Endothelial cell of umbilical vein (primary cell): ENCODE measurements around the gene ZNF740. TPM values are rescaled to one million over a fixed set of nuclear protein-coding genes. Genes with fewer than 3 reads are reported as not detected.

Experiments used
- BruUV-seq: library from RNA; stranded (reverse); fragments of 400-500 nt; replicated peaks from 2 replicates; lab custom pipeline; 2021; lab: Mats Ljungman, UMichigan
- CTCF ChIA-PET: fragments of 300-600, 350-600 bp; sonication (Branson Sonifier 250); formaldehyde crosslinking; loops from one replicate; lab custom pipeline; 2021; ENCODE audit warnings: antibody characterized with exemption, inconsistent platforms; lab: Charles Lee
- POLR2A ChIA-PET: fragments of 300-600, 350-600 bp; sonication (Branson Sonifier 250); formaldehyde crosslinking; loops from one replicate; lab custom pipeline; 2021; ENCODE audit warnings: antibody characterized with exemption, inconsistent platforms; lab: Charles Lee
- DNase-seq: peaks from one replicate; pipeline ENCODE4 v3.0.0-alpha.2; 2011; ENCODE audit warnings: low read depth, low spot score
- FAIRE-seq: peaks from 2 replicates; lab custom pipeline; 2011; peaks lifted over from hg19 to GRCh38; lab: Jason Lieb, UNC
- H2AFZ ChIP-seq: 2 replicates; pipeline ENCODE4 v1.6.0; 2012; ENCODE audit warnings: low read depth, low read length, control low read depth, inconsistent platforms
- H3K27ac ChIP-seq: 2 replicates; pipeline ENCODE4 v1.5.1; 2011; ENCODE audit warnings: low read depth, mild to moderate bottlenecking, control low read depth, low read length, moderate library complexity; ENCODE audit not compliant: insufficient read depth
- H3K27me3 ChIP-seq, 2 experiments: 2 replicates each; pipeline versions ENCODE4 v1.6.0 to v1.6.1; 2011; ENCODE audit warnings: low read length in 2 of 2, mixed read lengths in 1 of 2; ENCODE audit not compliant: control insufficient read depth in 2 of 2, insufficient read depth in 2 of 2
- H3K36me3 ChIP-seq, 2 experiments: 2 replicates in 1 of 2; 3 replicates in 1 of 2; pipeline ENCODE4 v1.5.1; 2011; ENCODE audit warnings: low read length in 2 of 2, mild to moderate bottlenecking in 1 of 2, moderate library complexity in 1 of 2; ENCODE audit not compliant: control insufficient read depth in 2 of 2, insufficient read depth in 2 of 2; ENCODE audit errors: extremely low read depth in 1 of 2
- H3K4me1 ChIP-seq: 3 replicates; pipeline ENCODE4 v1.5.1; 2011; ENCODE audit warnings: mild to moderate bottlenecking, low read length; ENCODE audit not compliant: control insufficient read depth, insufficient read depth; ENCODE audit errors: extremely low read depth
- H3K4me2 ChIP-seq: 2 replicates; pipeline ENCODE4 v1.6.1; 2011; ENCODE audit warnings: low read length, control low read depth, mixed read lengths; ENCODE audit not compliant: insufficient read depth
- H3K4me3 ChIP-seq, 3 experiments: fragments of 200-600 bp in 1 of 3; sonication (generic), shearing (Covaris generic) in 1 of 3; replicated peaks in 1 of 3; 2 replicates each; pipeline ENCODE4 v1.5.1; 2011 to 2016; ENCODE audit warnings: control low read depth in 3 of 3, low read length in 3 of 3, mild to moderate bottlenecking in 2 of 3, inconsistent platforms in 1 of 3, low read depth in 1 of 3, moderate library complexity in 1 of 3; ENCODE audit not compliant: insufficient read depth in 1 of 3
- H3K79me2 ChIP-seq: 2 replicates; pipeline ENCODE4 v1.6.0; 2012; ENCODE audit warnings: low read length, inconsistent platforms; ENCODE audit not compliant: control insufficient read depth, insufficient read depth
- H3K9ac ChIP-seq: replicated peaks from 2 replicates; pipeline ENCODE3; 2011; ENCODE audit warnings: low read length, control low read depth; ENCODE audit not compliant: insufficient read depth; ENCODE audit errors: extremely low read depth
- H3K9me1 ChIP-seq: replicated peaks from 3 replicates; pipeline ENCODE4 v1.6.0; 2011; ENCODE audit warnings: mild to moderate bottlenecking, low read length; ENCODE audit not compliant: control insufficient read depth, insufficient read depth; ENCODE audit errors: extremely low read depth
- H3K9me3 ChIP-seq: replicated peaks from 2 replicates; pipeline ENCODE4 v1.5.1; 2012; ENCODE audit warnings: low read length, inconsistent platforms; ENCODE audit not compliant: control insufficient read depth, insufficient read depth
- H4K20me1 ChIP-seq: replicated peaks from 2 replicates; pipeline ENCODE3; 2011; ENCODE audit warnings: mild to moderate bottlenecking, low read length; ENCODE audit not compliant: control insufficient read depth, insufficient read depth; ENCODE audit errors: extremely low read depth
- EZH2 ChIP-seq: IDR thresholded peaks from 2 replicates; pipeline ENCODE4 v1.6.1; 2012; ENCODE audit warnings: borderline replicate concordance, low read depth, mild to moderate bottlenecking, moderate library complexity, low read length, inconsistent platforms; ENCODE audit not compliant: severe bottlenecking
- FOS ChIP-seq: IDR thresholded peaks from 2 replicates; pipeline ENCODE4 v1.6.1; 2011; ENCODE audit warnings: mild to moderate bottlenecking, low read length, moderate library complexity, borderline replicate concordance; ENCODE audit not compliant: insufficient read depth
- GATA2 ChIP-seq: IDR thresholded peaks from 2 replicates; pipeline ENCODE4 v1.7.0; 2011; ENCODE audit warnings: low read depth, mild to moderate bottlenecking, moderate library complexity, mixed read lengths, low read length; ENCODE audit not compliant: insufficient read length, insufficient read depth
- JUN ChIP-seq: IDR thresholded peaks from 2 replicates; pipeline ENCODE4 v1.6.1; 2011; ENCODE audit warnings: borderline replicate concordance, low read depth; ENCODE audit not compliant: insufficient read length, insufficient read depth
- MYC ChIP-seq: IDR thresholded peaks from one replicate; pipeline ENCODE4 v1.6.1; 2011; ENCODE audit warnings: mild to moderate bottlenecking, low read depth, low read length
- POLR2A ChIP-seq: IDR thresholded peaks from 2 replicates; pipeline ENCODE4 v1.6.1; 2012; ENCODE audit warnings: low read depth, mild to moderate bottlenecking, control low read depth, low read length
- POLR2AphosphoS5 ChIP-seq: IDR thresholded peaks from 2 replicates; pipeline ENCODE4 v1.6.1; 2012; ENCODE audit warnings: low read depth, mild to moderate bottlenecking, control low read depth, low read length, moderate library complexity; ENCODE audit not compliant: insufficient read depth
- dilution Hi-C: fragments of 300-500 bp; cut with MboI; formaldehyde crosslinking; loops from one replicate; pipeline ENCODE4 v1.15.0; 2019; ENCODE audit warnings: low sequenced_read_pairs; ENCODE audit not compliant: extremely low pct_ligation_motif_present
- intact Hi-C: fragments of 100-400 bp; cut with micrococcal nuclease; formaldehyde crosslinking; loops from one replicate; pipeline ENCODE4 v1.10.0; 2022
- polyA plus RNA-seq, 4 experiments: library from polyadenylated mRNA; depleted of rRNA in 3 of 4; stranded (reverse) in 3 of 4; unstranded in 1 of 4; fragments of >200 nt; gene quantifications; 2 replicates each; pipeline versions ENCODE4 v1.2.1 to v1.2.3, GENCODE V29; 2011 to 2012; ENCODE audit warnings: missing spikeins in 1 of 4
- total RNA-seq: library from RNA; stranded (reverse); gene quantifications from 2 replicates; pipeline ENCODE4 v1.2.3, GENCODE V29; 2021
- TF ChIP-seq, protein P1 (sequence below): IDR thresholded peaks from 2 replicates; pipeline ENCODE4 v1.6.1; 2011; ENCODE audit not compliant: insufficient read depth, insufficient read length

ZNF740 gene
- total and polyA plus RNA-seq, 2 donors (not counting 3 experiments of a cell fraction or from before 2014, with no cell fraction given): 10.5 to 38.1 TPM

DNA sequence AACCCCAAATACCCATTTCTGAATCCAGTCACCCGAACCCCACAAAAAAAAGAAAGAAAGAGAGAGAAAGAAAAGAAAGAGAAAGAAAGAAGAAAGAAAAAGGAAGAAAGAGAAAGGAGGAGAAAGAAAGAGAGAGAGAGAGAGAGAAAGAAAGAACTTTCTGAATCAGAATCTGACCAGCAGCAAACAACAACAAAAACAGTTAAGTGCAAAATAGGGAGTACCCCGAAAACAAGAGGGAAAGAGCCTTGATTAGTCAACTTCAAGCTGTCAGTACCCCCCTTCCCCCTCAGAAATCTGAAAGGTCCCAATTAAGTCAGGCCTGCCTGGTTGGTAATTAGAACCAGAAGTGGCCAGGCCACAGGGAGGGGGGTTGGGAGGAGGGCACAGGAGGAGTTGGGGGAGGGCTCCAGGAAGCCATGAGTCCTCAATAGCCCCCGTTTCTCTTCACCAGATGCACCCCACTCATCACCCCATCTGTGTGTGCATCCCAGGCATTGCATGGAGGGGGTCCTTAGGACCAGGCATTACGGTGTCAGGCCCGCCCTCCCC, 41.7 kb downstream of the ZNF740 start:
- intact Hi-C loops: loop anchor here (1.0 to 5.0 kb wide), 2 partner anchors 8 to 280 kb away; partner anchors contain the start of gene TARBP2
- BruUV-seq: no TSS peak
- POLR2A ChIA-PET: no interaction called here
- no peaks in the 10 kb centered on the region for H3K79me2 ChIP-seq
- FAIRE-seq: no peak
- no peaks in the 10 kb centered on the region for H3K9me3 ChIP-seq
- H3K27ac ChIP-seq: no peak overlapping the region
- no peak for DNase-seq
- peaks cover 42% of the 10 kb centered on the region for H3K4me1 ChIP-seq
- H3K36me3 ChIP-seq: no peaks in the 10 kb centered on the region
- CTCF ChIA-PET: no interaction called here
- peak overlapping the region; percentile 15 for H3K4me2 ChIP-seq
- H3K9ac ChIP-seq: no peak overlapping the region
- TF ChIP-seq JUN: no peak
- no peaks in the 10 kb centered on the region for H4K20me1 ChIP-seq
- H2AFZ ChIP-seq: no peak overlapping the region
- peak overlapping the region in 1 of 3 experiments; percentile 66 for H3K4me3 ChIP-seq
- dilution Hi-C loops: no loop called here
- H3K27me3 ChIP-seq: no peaks in the 10 kb centered on the region
- H3K9me1 ChIP-seq: no peaks in the 10 kb centered on the region

DNA sequence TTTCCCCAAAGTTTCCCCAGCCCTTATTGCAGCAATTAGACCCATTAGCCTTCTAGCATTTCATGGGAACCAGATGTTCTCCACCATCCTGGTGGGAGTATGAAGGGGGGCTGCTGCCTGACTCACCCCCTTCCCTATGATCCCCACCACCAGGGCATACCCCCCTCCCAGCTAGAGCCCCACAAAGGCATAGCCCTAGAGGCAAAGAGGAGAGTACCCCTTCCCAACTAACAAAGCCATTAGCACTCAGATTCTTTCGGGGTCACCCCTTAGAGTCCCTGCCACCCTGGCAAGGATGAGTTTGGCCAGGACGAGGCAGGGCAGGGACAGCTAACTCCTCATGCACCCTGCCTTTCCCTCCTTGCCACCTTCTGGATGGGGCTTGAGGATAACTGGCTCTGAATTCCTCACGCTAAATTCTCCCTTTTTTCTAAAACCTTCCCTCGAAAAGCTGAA, 42.3 kb downstream of the ZNF740 start:
- no peak overlapping the region for H2AFZ ChIP-seq
- peaks cover 39% of the 10 kb centered on the region for H3K4me1 ChIP-seq
- no TSS peak for BruUV-seq
- no peaks in the 10 kb centered on the region for H4K20me1 ChIP-seq
- H3K27ac ChIP-seq: no peak overlapping the region
- intact Hi-C loops: loop anchor here (1.0 to 5.0 kb wide), 2 partner anchors 9 to 279 kb away; partner anchors contain the start of gene TARBP2
- no peaks in the 10 kb centered on the region for H3K9me1 ChIP-seq
- H3K4me3 ChIP-seq: no peak overlapping the region
- no peak overlapping the region for H3K9ac ChIP-seq
- DNase-seq: no peak
- no peaks in the 10 kb centered on the region for H3K36me3 ChIP-seq
- ChIA-PET POLR2A (no interaction called here), CTCF (interaction anchor here (0.8 to 0.9 kb wide), 2 partner anchors 9 to 98 kb away, joined by 4 to 12 read pairs; partner anchors contain the start of gene AAAS)
- H3K27me3 ChIP-seq: no peaks in the 10 kb centered on the region
- H3K79me2 ChIP-seq: no peaks in the 10 kb centered on the region
- H3K9me3 ChIP-seq: no peaks in the 10 kb centered on the region
- dilution Hi-C loops: no loop called here
- no peak for FAIRE-seq
- no peak overlapping the region for H3K4me2 ChIP-seq
- no peak for TF ChIP-seq GATA2
- TF ChIP-seq JUN: no peak
- TF ChIP-seq, protein P1, sequence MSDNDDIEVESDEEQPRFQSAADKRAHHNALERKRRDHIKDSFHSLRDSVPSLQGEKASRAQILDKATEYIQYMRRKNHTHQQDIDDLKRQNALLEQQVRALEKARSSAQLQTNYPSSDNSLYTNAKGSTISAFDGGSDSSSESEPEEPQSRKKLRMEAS: no peak
- TF ChIP-seq MYC: no peak
- TF ChIP-seq POLR2AphosphoS5: no peak
- no peak for TF ChIP-seq FOS
- TF ChIP-seq EZH2: no peak
- TF ChIP-seq POLR2A: no peak
